ENCODE measurements around the gene PPIL4.

GRCh38 chr6:149544646-149545257 lies 1.1 kb downstream of the PPIL4 start:
- TF ChIP-seq POLR2AphosphoS5 (IDR thresholded peaks at IDR 0.05; ENCODE audit: insufficient read depth, low read depth, low read length) (no peak), EZH2 (IDR thresholded peaks at IDR 0.05; ENCODE audit: borderline replicate concordance, low read depth, low read length, severe bottlenecking) (no peak), CTCF (IDR thresholded peaks at IDR 0.05; ENCODE audit: extremely low read depth in 1 of 2, insufficient read depth in 1 of 2, low read depth in 1 of 2, low read length in 2 of 2) (no peak), POLR2A (IDR thresholded peaks at IDR 0.05; ENCODE audit: low read depth, low read length) (no peak), MAX (IDR thresholded peaks at IDR 0.05; ENCODE audit: insufficient read depth, insufficient read length) (no peak), MYC (IDR thresholded peaks at IDR 0.05; ENCODE audit: low read depth, low read length) (no peak), JUN (IDR thresholded peaks at IDR 0.05; ENCODE audit: borderline replicate concordance, insufficient read depth, insufficient read length, low read depth) (no peak)
